ENCODE results near the gene OSBPL2. TPM values are rescaled to one million over a fixed set of nuclear protein-coding genes. Genes with fewer than 3 reads are reported as not detected.

OSBPL2 gene
- total and polyA plus RNA-seq, 9 of the 15 experiments (the other 6 are each of a cell fraction or from before 2014, with no cell fraction given), result 2.5 to 25.6 (median 14.1) TPM

DNA sequence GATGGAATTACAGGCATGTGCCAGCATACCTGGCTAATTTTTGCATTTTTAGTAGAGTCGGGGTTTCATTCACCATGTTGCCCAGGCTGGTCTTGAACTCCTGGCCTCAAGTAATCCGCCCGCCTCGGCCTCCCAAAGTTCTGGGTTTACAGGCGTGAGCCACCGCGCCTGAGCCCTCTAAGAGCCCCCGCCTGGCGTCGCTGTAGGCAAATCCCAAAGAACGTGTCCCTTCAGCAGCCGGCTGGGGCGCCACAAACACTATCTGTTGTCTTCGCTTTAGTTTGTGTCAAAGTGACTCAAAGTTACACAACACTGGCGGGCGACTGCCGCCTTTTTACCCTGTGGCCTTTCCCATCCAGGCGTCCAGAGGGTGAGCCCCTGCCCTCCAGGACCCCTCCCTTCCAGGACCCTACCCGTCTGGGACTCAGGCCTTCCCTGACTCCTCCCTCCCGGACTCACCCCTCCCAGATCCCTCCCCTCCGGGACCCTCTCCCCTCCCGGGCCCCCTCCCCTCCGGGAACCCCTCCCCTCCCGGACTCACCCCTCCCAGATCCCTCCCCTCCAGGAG, 63.5 kb downstream of the OSBPL2 start (continued):
- TF ChIP-seq, protein P1, sequence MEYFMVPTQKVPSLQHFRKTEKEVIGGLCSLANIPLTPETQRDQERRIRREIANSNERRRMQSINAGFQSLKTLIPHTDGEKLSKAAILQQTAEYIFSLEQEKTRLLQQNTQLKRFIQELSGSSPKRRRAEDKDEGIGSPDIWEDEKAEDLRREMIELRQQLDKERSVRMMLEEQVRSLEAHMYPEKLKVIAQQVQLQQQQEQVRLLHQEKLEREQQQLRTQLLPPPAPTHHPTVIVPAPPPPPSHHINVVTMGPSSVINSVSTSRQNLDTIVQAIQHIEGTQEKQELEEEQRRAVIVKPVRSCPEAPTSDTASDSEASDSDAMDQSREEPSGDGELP (CRISPR knock-in tag; IDR thresholded peaks at IDR 0.05; ENCODE audit: borderline replicate concordance), result peak; percentile 82; the same call in 1 of the 2 replicates
- TF ChIP-seq MAZ (CRISPR knock-in tag; conservative IDR thresholded peaks at IDR 0.05 in 1 of 2, IDR thresholded peaks at IDR 0.05 in 1 of 2) (peak; percentile 50 to 95), CREM (IDR thresholded peaks at IDR 0.05; ENCODE audit: low read depth) (peak; percentile 76), POLR2AphosphoS2 (IDR thresholded peaks at IDR 0.05; ENCODE audit: low read length) (no peak), CEBPG (CRISPR knock-in tag; IDR thresholded peaks at IDR 0.05) (peak; percentile 89), CEBPG (tag; conservative IDR thresholded peaks at IDR 0.05 in 1 of 2, IDR thresholded peaks at IDR 0.05 in 1 of 2) (peak; percentile 89 to 92), FOXK1 (CRISPR knock-in tag; IDR thresholded peaks at IDR 0.05; ENCODE audit: borderline replicate concordance) (no peak), CBX1 (IDR thresholded peaks at IDR 0.05; ENCODE audit: low read depth) (peak; percentile 93), TEAD4 (IDR thresholded peaks at IDR 0.05; ENCODE audit: low read length) (peak; percentile 34; the same call in 1 of the 2 replicates), TEAD4 (CRISPR knock-in tag; IDR thresholded peaks at IDR 0.05; ENCODE audit: borderline replicate concordance) (no peak), FOXM1 (IDR thresholded peaks at IDR 0.05; ENCODE audit: low read depth) (peak; percentile 13; the same call in 1 of the 2 replicates), FOXM1 (CRISPR knock-in tag; IDR thresholded peaks at IDR 0.05; ENCODE audit: low read depth) (no peak), NBN (IDR thresholded peaks at IDR 0.05; ENCODE audit: low read depth) (0 out of 2 replicates have a peak, but pooled peaks have one; percentile 57), MBD2 (IDR thresholded peaks at IDR 0.05; ENCODE audit: borderline replicate concordance, low read depth) (peak; percentile 45; the same call in 1 of the 2 replicates), TRIM28 (IDR thresholded peaks at IDR 0.05) (peak; percentile 82), ZFP1 (CRISPR knock-in tag; IDR thresholded peaks at IDR 0.05) (no peak), ERF (CRISPR knock-in tag; IDR thresholded peaks at IDR 0.05) (0 out of 2 replicates have a peak, but pooled peaks have one; percentile 32), E2F3 (CRISPR knock-in tag; IDR thresholded peaks at IDR 0.05) (0 out of 2 replicates have a peak, but pooled peaks have one; percentile 31)
- TF ChIP-seq, protein P2, sequence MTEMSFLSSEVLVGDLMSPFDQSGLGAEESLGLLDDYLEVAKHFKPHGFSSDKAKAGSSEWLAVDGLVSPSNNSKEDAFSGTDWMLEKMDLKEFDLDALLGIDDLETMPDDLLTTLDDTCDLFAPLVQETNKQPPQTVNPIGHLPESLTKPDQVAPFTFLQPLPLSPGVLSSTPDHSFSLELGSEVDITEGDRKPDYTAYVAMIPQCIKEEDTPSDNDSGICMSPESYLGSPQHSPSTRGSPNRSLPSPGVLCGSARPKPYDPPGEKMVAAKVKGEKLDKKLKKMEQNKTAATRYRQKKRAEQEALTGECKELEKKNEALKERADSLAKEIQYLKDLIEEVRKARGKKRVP (CRISPR knock-in tag; IDR thresholded peaks at IDR 0.05), result peak; percentile 47; the same call in 1 of the 2 replicates
- TF ChIP-seq, protein P3, sequence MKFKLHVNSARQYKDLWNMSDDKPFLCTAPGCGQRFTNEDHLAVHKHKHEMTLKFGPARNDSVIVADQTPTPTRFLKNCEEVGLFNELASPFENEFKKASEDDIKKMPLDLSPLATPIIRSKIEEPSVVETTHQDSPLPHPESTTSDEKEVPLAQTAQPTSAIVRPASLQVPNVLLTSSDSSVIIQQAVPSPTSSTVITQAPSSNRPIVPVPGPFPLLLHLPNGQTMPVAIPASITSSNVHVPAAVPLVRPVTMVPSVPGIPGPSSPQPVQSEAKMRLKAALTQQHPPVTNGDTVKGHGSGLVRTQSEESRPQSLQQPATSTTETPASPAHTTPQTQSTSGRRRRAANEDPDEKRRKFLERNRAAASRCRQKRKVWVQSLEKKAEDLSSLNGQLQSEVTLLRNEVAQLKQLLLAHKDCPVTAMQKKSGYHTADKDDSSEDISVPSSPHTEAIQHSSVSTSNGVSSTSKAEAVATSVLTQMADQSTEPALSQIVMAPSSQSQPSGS (CRISPR knock-in tag; IDR thresholded peaks at IDR 0.05), result no peak
- TF ChIP-seq, protein P4, sequence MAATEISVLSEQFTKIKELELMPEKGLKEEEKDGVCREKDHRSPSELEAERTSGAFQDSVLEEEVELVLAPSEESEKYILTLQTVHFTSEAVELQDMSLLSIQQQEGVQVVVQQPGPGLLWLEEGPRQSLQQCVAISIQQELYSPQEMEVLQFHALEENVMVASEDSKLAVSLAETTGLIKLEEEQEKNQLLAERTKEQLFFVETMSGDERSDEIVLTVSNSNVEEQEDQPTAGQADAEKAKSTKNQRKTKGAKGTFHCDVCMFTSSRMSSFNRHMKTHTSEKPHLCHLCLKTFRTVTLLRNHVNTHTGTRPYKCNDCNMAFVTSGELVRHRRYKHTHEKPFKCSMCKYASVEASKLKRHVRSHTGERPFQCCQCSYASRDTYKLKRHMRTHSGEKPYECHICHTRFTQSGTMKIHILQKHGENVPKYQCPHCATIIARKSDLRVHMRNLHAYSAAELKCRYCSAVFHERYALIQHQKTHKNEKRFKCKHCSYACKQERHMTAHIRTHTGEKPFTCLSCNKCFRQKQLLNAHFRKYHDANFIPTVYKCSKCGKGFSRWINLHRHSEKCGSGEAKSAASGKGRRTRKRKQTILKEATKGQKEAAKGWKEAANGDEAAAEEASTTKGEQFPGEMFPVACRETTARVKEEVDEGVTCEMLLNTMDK (IDR thresholded peaks at IDR 0.05; ENCODE audit: borderline replicate concordance, insufficient read depth, low read depth, low read length, poor library complexity, severe bottlenecking), result peak; percentile 87
- TF ChIP-seq, protein P5, sequence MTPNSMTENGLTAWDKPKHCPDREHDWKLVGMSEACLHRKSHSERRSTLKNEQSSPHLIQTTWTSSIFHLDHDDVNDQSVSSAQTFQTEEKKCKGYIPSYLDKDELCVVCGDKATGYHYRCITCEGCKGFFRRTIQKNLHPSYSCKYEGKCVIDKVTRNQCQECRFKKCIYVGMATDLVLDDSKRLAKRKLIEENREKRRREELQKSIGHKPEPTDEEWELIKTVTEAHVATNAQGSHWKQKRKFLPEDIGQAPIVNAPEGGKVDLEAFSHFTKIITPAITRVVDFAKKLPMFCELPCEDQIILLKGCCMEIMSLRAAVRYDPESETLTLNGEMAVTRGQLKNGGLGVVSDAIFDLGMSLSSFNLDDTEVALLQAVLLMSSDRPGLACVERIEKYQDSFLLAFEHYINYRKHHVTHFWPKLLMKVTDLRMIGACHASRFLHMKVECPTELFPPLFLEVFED (CRISPR knock-in tag; conservative IDR thresholded peaks at IDR 0.05), result 0 out of 2 replicates have a peak, but pooled peaks have one; percentile 43

Data from K562 (cell line).